ENCODE results near the gene GDPD4. TPM values are rescaled to one million over a fixed set of nuclear protein-coding genes. Genes with fewer than 3 reads are reported as not detected.

Gene GDPD4
- total RNA-seq, 4 donors from 2014 or later = not detected

DNA sequence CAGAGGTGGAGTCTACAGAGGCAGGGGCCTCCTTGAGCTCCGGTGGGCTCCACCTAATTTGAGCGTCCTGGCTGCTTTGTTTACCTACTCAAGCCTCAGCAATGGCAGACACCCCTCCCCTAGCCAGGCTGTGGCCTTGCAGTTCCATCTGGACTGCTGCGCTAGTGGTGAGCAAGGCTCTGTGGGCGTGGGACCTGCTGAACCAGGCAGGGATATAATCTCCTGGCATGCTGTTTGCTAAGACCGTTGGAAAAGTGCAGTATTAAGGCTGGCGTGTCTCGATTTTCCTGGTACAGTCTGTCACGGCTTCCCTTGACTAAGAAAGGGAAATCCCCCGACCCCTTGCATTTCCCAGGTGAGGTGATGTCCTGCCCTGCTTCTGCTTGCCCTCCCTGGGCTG is 77.7 kb downstream of the GDPD4 start:
- no peak for DNase-seq
- H3K27ac ChIP-seq = no peak overlapping the region
- H3K36me3 ChIP-seq = no peaks in the 10 kb centered on the region
- no peaks in the 10 kb centered on the region for H3K4me1 ChIP-seq
- no peaks in the 10 kb centered on the region for H3K9me3 ChIP-seq
- no peaks in the 10 kb centered on the region for H3K27me3 ChIP-seq
- no peak for TF ChIP-seq POLR2A (IDR thresholded peaks at IDR 0.05)
- TF ChIP-seq, protein P1, sequence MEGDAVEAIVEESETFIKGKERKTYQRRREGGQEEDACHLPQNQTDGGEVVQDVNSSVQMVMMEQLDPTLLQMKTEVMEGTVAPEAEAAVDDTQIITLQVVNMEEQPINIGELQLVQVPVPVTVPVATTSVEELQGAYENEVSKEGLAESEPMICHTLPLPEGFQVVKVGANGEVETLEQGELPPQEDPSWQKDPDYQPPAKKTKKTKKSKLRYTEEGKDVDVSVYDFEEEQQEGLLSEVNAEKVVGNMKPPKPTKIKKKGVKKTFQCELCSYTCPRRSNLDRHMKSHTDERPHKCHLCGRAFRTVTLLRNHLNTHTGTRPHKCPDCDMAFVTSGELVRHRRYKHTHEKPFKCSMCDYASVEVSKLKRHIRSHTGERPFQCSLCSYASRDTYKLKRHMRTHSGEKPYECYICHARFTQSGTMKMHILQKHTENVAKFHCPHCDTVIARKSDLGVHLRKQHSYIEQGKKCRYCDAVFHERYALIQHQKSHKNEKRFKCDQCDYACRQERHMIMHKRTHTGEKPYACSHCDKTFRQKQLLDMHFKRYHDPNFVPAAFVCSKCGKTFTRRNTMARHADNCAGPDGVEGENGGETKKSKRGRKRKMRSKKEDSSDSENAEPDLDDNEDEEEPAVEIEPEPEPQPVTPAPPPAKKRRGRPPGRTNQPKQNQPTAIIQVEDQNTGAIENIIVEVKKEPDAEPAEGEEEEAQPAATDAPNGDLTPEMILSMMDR (IDR thresholded peaks at IDR 0.05) = no peak
- no peak overlapping the region for H3K4me3 ChIP-seq

DNA sequence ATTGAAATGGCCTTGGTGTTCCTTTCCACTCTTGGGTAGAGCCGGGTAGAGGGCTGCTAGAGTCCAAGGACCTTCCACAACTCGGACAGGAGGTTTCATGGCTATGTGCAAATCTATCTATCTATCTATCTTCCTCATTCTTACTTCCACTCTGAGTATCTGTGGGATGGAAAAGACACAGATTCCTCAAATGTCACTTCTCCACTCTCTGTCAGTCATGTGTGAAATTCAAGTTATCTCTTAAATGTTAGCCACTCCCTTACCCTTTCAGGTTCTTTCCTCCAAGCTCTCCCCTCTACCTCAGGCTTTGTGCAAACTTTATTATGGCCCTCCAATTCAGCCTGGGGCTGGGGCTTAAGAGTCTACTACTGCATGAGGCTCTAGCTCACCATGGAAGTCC is 84.3 kb downstream of the GDPD4 start:
- Histone ChIP-seq H3K36me3 (no peaks in the 10 kb centered on the region), H3K4me1 (no peaks in the 10 kb centered on the region)
- DNase-seq = no peak

DNA sequence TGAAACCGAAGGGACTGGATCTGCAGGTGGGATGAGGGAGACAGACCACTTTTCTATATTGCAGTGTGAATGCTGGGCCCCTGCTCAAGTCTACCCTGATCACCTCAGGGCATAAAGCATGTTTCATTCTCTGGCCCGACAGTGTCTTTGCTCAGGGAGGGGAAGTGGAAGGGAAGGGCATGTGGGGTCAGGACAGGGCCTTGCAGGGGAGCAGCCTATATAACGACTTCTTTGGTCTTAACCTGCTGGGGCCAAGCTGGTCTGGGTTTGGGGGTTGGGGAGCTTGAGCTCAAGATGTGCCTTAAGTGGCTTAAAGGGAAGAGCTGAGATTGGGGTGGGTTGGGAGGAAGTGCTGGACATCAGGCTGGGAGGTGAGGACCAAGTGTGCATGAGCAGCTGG is 86.4 kb downstream of the GDPD4 start:
- no peaks in the 10 kb centered on the region for H3K27me3 ChIP-seq
- H3K9me3 ChIP-seq = no peaks in the 10 kb centered on the region
- H3K4me1 ChIP-seq = no peaks in the 10 kb centered on the region
- no peaks in the 10 kb centered on the region for H3K36me3 ChIP-seq
- TF ChIP-seq, protein P1 (IDR thresholded peaks at IDR 0.05) = no peak
- no peak for TF ChIP-seq POLR2A (IDR thresholded peaks at IDR 0.05)
- H3K27ac ChIP-seq = no peak overlapping the region
- no peak for DNase-seq
- H3K4me3 ChIP-seq = no peak overlapping the region

More for the DNA sequence above, 84.3 kb downstream of the GDPD4 start:
- TF ChIP-seq, protein P1 (IDR thresholded peaks at IDR 0.05) = no peak
- TF ChIP-seq POLR2A (IDR thresholded peaks at IDR 0.05) = no peak
- no peak overlapping the region for H3K27ac ChIP-seq
- H3K9me3 ChIP-seq = no peaks in the 10 kb centered on the region
- no peaks in the 10 kb centered on the region for H3K27me3 ChIP-seq
- no peak overlapping the region for H3K4me3 ChIP-seq

DNA sequence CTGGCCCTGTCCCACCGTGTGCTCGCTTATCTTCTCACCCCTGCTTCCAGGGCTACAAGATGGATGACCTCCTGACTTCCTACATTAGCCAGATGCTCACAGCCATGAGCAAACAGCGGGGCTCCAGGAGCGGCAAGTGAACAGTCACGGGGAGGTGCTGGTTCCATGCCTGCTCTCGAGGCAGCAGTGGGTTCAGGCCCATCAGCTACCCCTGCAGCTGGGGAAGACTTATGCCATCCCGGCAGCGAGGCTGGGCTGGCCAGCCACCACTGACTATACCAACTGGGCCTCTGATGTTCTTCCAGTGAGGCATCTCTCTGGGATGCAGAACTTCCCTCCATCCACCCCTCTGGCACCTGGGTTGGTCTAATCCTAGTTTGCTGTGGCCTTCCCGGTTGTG is 86.9 kb downstream of the GDPD4 start:
- TF ChIP-seq POLR2A (IDR thresholded peaks at IDR 0.05) = no peak
- TF ChIP-seq, protein P1 (IDR thresholded peaks at IDR 0.05) = no peak
- no peak overlapping the region for H3K4me3 ChIP-seq
- H3K27me3 ChIP-seq = no peaks in the 10 kb centered on the region
- no peaks in the 10 kb centered on the region for H3K4me1 ChIP-seq
- no peaks in the 10 kb centered on the region for H3K36me3 ChIP-seq
- no peaks in the 10 kb centered on the region for H3K9me3 ChIP-seq
- no peak overlapping the region for H3K27ac ChIP-seq
- no peak for DNase-seq

GRCh38 chr11:77213589-77214428 is 87.7 kb downstream of the GDPD4 start:
- Histone ChIP-seq H3K27me3 (no peaks in the 10 kb centered on the region), H3K27ac (no peak overlapping the region), H3K4me3 (no peak overlapping the region), H3K4me1 (no peaks in the 10 kb centered on the region), H3K9me3 (no peaks in the 10 kb centered on the region), H3K36me3 (no peaks in the 10 kb centered on the region)
- TF ChIP-seq, protein P1 (IDR thresholded peaks at IDR 0.05) = no peak
- DNase-seq = no peak

Measured in Peyer's patch (tissue), 4 donors.